Mammary microvascular endothelial cell (primary cell): ENCODE data around the gene MRPL2. TPM values are rescaled to one million over a fixed set of nuclear protein-coding genes. Genes with fewer than 3 reads are reported as not detected.

Experiments
- total RNA-seq: library from RNA; depleted of rRNA; stranded (reverse); fragments of >200 nt; gene quantifications from 2 replicates; pipeline ENCODE4 v1.2.3, GENCODE V29; 2015

MRPL2 gene
- 21.7 and 30.6 TPM in 2 replicates for total RNA-seq

GRCh38 chr6:43059168-43060033 lies at the start of gene MRPL2, which contains the start of gene KLC4:
Gene MRPL2 (minus strand): TSS chr6:43059434. CDS start chr6:43059381, 53 bp downstream.
Gene KLC4 (plus strand): TSS chr6:43059631. CDS start chr6:43061336, 1,705 bp downstream.

GRCh38 chr6:43075670-43076463 lies 16.6 kb upstream of the MRPL2 start, which contains the start of gene PTK7:
Gene PTK7 (plus strand): TSS chr6:43076314. CDS start chr6:43076489, 175 bp downstream.

DNA sequence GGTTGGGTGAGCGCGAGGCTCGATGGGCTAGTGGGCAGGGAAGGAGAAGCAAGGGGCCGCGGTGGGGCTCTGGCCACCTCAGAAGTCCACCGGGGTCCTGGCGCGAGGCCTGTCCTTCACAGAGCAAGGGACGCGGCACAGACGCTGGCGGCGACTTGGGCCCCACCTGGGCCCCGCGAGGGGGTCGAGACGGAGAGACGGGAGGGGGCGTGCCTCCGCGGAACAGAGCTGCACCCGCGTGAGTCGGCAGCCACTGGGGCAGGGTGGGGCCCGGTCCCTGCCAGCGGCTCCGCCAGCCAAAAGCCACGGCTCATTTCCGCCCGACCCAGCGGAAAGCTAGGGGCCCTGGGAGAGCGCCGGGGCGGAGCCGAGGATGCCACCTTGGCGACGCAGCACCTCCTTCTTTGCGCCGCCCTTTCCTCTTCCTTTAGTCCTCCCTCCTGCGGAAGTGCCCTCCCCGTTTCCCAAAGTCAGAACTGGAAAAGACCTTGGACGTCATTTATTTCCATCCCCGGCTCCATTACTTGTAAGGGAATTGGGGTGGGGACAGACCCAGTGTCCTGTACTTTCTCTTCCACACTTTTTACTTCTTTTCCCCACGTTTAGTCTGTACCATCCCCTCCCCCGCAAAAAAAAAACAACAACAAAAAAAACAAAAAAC lies 5.6 kb downstream of the MRPL2 start, which contains the start of gene CUL7:
Gene CUL7 (minus strand): TSS at position 307 of the 661 bp plus-strand sequence. CDS start 1,063 bp downstream, outside the sequence.

GRCh38 chr6:43021270-43022047 lies 37.8 kb downstream of the MRPL2 start, which contains the start of gene RRP36:
Gene RRP36 (plus strand): TSS chr6:43021623. CDS start chr6:43021655, 32 bp downstream.

GRCh38 chr6:43013843-43014433 lies 45.3 kb downstream of the MRPL2 start, which contains the start of the genes KLHDC3 and MEA1:
Gene KLHDC3 (plus strand): TSS chr6:43014249. CDS start chr6:43017193, 2,944 bp downstream.
Gene MEA1 (minus strand): TSS chr6:43013946. CDS start chr6:43013813, 133 bp downstream.

Other genes starting within 250 kb of the MRPL2 start
- 136 and 160 TPM in 2 replicates for gene RPL7L1, start 179.8 kb downstream of the MRPL2 start, total RNA-seq
- gene PTCRA, start 143.4 kb downstream of the MRPL2 start, total RNA-seq = 5.4 TPM in 1 of 2 replicates, not detected in the other
- gene CNPY3, start 130.0 kb downstream of the MRPL2 start, total RNA-seq = 48.6 and 49.2 TPM in 2 replicates
- gene GNMT, start 98.7 kb downstream of the MRPL2 start, total RNA-seq = 0.20 TPM in 1 of 2 replicates, not detected in the other
- 6.8 and 7.2 TPM in 2 replicates for gene PEX6, start 80.3 kb downstream of the MRPL2 start, total RNA-seq
- gene PPP2R5D, start 74.9 kb downstream of the MRPL2 start, total RNA-seq = 53.6 and 60.5 TPM in 2 replicates
- gene MEA1, start 45.5 kb downstream of the MRPL2 start, total RNA-seq = 83.0 and 84.1 TPM in 2 replicates
- gene KLHDC3, start 45.2 kb downstream of the MRPL2 start, total RNA-seq = 78.0 and 86.2 TPM in 2 replicates
- gene RRP36, start 37.8 kb downstream of the MRPL2 start, total RNA-seq = 126 and 138 TPM in 2 replicates
- 10.2 and 13.2 TPM in 2 replicates for gene CUL7, start 5.6 kb downstream of the MRPL2 start, total RNA-seq
- 7.0 and 8.6 TPM in 2 replicates for gene KLC4, start 197 bp upstream of the MRPL2 start, total RNA-seq
- gene PTK7, start 16.9 kb upstream of the MRPL2 start, total RNA-seq = 25.8 and 27.7 TPM in 2 replicates
- gene SRF, start 111.8 kb upstream of the MRPL2 start, total RNA-seq = 25.3 and 26.9 TPM in 2 replicates
- 15.3 and 16.2 TPM in 2 replicates for gene CUL9, start 122.8 kb upstream of the MRPL2 start, total RNA-seq
- gene DNPH1, start 170.0 kb upstream of the MRPL2 start, total RNA-seq = 96.9 and 164 TPM in 2 replicates
- not detected in 2 replicates for gene TTBK1, start 184.0 kb upstream of the MRPL2 start, total RNA-seq
- gene SLC22A7, start 238.8 kb upstream of the MRPL2 start, total RNA-seq = not detected in 2 replicates
- gene CRIP3, start 249.4 kb upstream of the MRPL2 start, total RNA-seq = not detected in 2 replicates